T-cell (primary cell): Measurements from ENCODE around the gene IL7R. TPM values are rescaled to one million over a fixed set of nuclear protein-coding genes. Genes with fewer than 3 reads are reported as not detected.

Experiments
- ATAC-seq, 4 experiments: fragments of 200-7000 bp in 3 of 4; fragments of 150-1000 bp in 1 of 4; cut with Tn5 transposase; replicated peaks in 1 of 4; 1 replicate in 3 of 4; 2 replicates in 1 of 4; pipeline ENCODE4 v1.10.0; 2021; ENCODE audit warnings: moderate library complexity in 3 of 4, mild to moderate bottlenecking in 2 of 4, moderate number of reproducible peaks in 1 of 4
- CTCF ChIA-PET, 2 donors: fragments of 300-600 bp; sonication (Branson Sonifier 250); formaldehyde crosslinking; loops; one replicate each; lab custom pipeline; 2022; ENCODE audit warnings: antibody characterized with exemption in 2 of 2; lab: Charles Lee
- POLR2A ChIA-PET, 2 donors: fragments of 300-600 bp; sonication (Branson Sonifier 250); formaldehyde crosslinking; loops; one replicate each; lab custom pipeline; 2022; ENCODE audit warnings: antibody characterized with exemption in 2 of 2; lab: Charles Lee
- DNase-seq, 35 experiments: peaks; one replicate each; pipeline versions ENCODE4 v3.0.0 to v3.0.0-alpha.2; 2013 to 2023
- H3K27ac ChIP-seq: one replicate; pipeline ENCODE4 v1.5.1; 2013; ENCODE audit warnings: low read length
- H3K27me3 ChIP-seq, 2 experiments: replicated peaks in 1 of 2; 1 replicate in 1 of 2; 2 replicates in 1 of 2; pipeline versions ENCODE4 v1.6.1 to v1.7.0; 2013; ENCODE audit warnings: low read length in 1 of 2, mixed read lengths in 1 of 2; ENCODE audit not compliant: control insufficient read depth in 2 of 2, insufficient read depth in 2 of 2; ENCODE audit errors: extremely low read depth in 1 of 2
- H3K36me3 ChIP-seq, 2 donors: 1 replicate in 1 of 2; 2 replicates in 1 of 2; pipeline versions ENCODE4 v1.6.1 to v1.7.0; 2013; ENCODE audit warnings: low read length in 1 of 2; ENCODE audit not compliant: control insufficient read depth in 2 of 2, insufficient read depth in 1 of 2; ENCODE audit errors: extremely low read depth in 1 of 2
- H3K4me1 ChIP-seq, 2 experiments: 1 replicate in 1 of 2; 2 replicates in 1 of 2; pipeline versions ENCODE4 v1.6.1 to v1.7.0; 2013; ENCODE audit warnings: low read length in 2 of 2, mixed read lengths in 1 of 2; ENCODE audit not compliant: insufficient read depth in 2 of 2, control insufficient read depth in 1 of 2; ENCODE audit errors: extremely low read depth in 1 of 2
- H3K4me3 ChIP-seq, 2 donors: 1 replicate in 1 of 2; 2 replicates in 1 of 2; pipeline versions ENCODE4 v1.5.1 to v1.7.0; 2013; ENCODE audit warnings: mild to moderate bottlenecking in 2 of 2, low read length in 1 of 2, moderate library complexity in 1 of 2; ENCODE audit not compliant: control insufficient read depth in 1 of 2; ENCODE audit errors: extremely low read depth in 1 of 2
- H3K9me3 ChIP-seq: 2 replicates; pipeline ENCODE4 v1.7.0; 2013
- H3K27ac Mint-ChIP-seq, 2 donors: one replicate each; pipeline ENCODE4 v1.8.0; 2020 to 2021; ENCODE audit warnings: mild to moderate bottlenecking in 2 of 2, mixed read lengths in 2 of 2
- H3K27me3 Mint-ChIP-seq, 2 donors: one replicate each; pipeline ENCODE4 v1.8.0; 2021 to 2022; ENCODE audit warnings: mixed read lengths in 2 of 2
- H3K36me3 Mint-ChIP-seq: one replicate; pipeline ENCODE4 v1.8.0; 2021; ENCODE audit warnings: mixed read lengths
- H3K4me1 Mint-ChIP-seq, 3 donors: one replicate each; pipeline ENCODE4 v1.8.0; 2020 to 2022; ENCODE audit warnings: mixed read lengths in 3 of 3, mild to moderate bottlenecking in 1 of 3
- H3K4me3 Mint-ChIP-seq, 3 donors: one replicate each; pipeline ENCODE4 v1.8.0; 2020 to 2022; ENCODE audit warnings: mild to moderate bottlenecking in 3 of 3, mixed read lengths in 3 of 3, moderate library complexity in 3 of 3
- H3K9me3 Mint-ChIP-seq, 3 donors: one replicate each; pipeline ENCODE4 v1.8.0; 2020 to 2022; ENCODE audit warnings: mixed read lengths in 3 of 3
- WGBS: methylation state at CpG from one replicate; pipeline ENCODE4 v1.1.5; 2013; ENCODE audit warnings: missing lambda C conversion rate; ENCODE audit not compliant: insufficient coverage; 5-methylcytosine and 5-hydroxymethylcytosine counted together
- total RNA-seq, 35 experiments: library from RNA in 6 of 35; stranded (reverse) in 6 of 35; fragments of 120-200 nt in 1 of 35; gene quantifications; one replicate each; pipeline versions ENCODE4 v1.2.1 to v1.2.4 and lab custom pipeline; 2013 to 2026

The IL7R gene
- total RNA-seq, 5 donors from 2014 or later (not counting 1 experiment from before 2014, with no cell fraction given): 691 to 1,106 (median 924) TPM

DNA sequence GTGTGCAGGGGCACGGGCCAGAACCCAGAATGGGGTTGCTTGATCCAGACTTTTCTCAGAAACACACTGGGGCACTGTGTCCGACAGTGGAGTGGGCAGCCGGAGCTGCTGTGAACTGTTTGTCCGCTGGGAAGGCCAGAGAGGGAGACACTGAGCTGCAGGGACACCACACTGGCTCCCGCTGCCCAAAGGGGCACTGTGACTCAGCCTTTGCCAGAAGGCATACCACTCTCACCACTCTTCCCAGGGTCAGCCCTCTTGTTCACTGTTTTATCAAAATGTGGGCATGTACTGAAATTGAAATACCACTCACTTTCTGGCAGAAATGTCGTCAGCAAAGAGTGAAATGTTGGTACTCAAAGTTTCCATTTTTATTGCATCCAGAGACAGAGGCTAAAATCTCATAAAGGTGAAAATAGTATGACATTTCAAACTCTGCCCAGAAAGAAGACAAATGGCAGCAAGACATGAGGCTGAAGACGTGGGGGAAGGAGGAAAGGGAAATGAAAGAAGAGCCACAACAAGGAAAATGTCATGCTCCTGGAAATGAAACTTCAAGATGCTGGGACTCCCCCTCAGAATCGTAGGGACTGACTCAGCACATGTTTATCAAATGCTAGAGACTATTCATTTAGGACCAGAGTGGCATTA is 4.5 kb upstream of the IL7R start:
- ATAC-seq (peak in 1 of 4 experiments; percentile 3), DNase-seq (peak in 16 of 35 experiments; percentile 4 to 76 (median 33))
- ChIA-PET CTCF (interaction anchor here (0.5 to 1.6 kb wide), 9 partner anchors 8 to 74 kb away, joined by 3 to 7 read pairs (median 4); no protein-coding TSS in a partner anchor), POLR2A (interaction anchor here (0.7 to 14.5 kb wide), 12 partner anchors 11 to 72 kb away, joined by 3 to 178 read pairs (median 6); no protein-coding TSS in a partner anchor)
- Mint-ChIP-seq H3K27me3 (no peaks in the 10 kb centered on the region), H3K36me3 (peaks cover 17% of the 10 kb centered on the region), H3K9me3 (peaks cover 0 to 6% (median 6%) of the 10 kb centered on the region in 3 donors), H3K27ac (peak overlapping the region; percentile 99 to 100), H3K4me3 (peak overlapping the region; percentile 92 to 94 (median 92)), H3K4me1 (peaks cover 68 to 80% (median 79%) of the 10 kb centered on the region in 3 donors)
- Histone ChIP-seq H3K27me3 (no peaks in the 10 kb centered on the region), H3K9me3 (peaks cover 2% of the 10 kb centered on the region), H3K36me3 (no peaks in the 10 kb centered on the region), H3K4me1 (peaks cover 50 to 55% of the 10 kb centered on the region in 2 experiments), H3K27ac (peak overlapping the region; percentile 99), H3K4me3 (peak overlapping the region; percentile 18 to 83)
- 89% methylated on average over 4 of the region's 8 CpGs for WGBS

DNA sequence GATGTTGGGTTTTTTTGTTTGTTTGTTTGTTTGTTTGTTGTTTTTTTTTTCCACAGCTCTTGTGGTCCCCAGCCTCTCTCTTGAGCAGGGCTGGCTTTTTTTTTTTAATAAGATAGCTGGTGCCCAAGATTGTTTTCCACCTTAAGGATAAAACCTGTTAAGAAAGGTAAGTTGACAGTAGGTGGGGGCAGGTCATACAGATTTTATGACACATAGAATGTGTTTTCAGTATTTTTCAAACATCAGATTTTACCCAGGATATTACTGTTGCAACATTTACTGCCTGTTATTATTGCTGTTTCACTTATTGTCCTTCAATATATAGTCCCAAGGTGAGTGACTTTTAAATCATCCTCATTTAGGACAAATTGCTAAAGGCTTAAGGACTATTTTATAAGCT is 3.9 kb upstream of the IL7R start:
- Histone ChIP-seq H3K36me3 (no peaks in the 10 kb centered on the region), H3K4me1 (peaks cover 50 to 55% of the 10 kb centered on the region in 2 experiments), H3K27me3 (no peaks in the 10 kb centered on the region), H3K9me3 (no peaks in the 10 kb centered on the region), H3K27ac (peak overlapping the region; percentile 99), H3K4me3 (peak overlapping the region in 1 of 2 donors; percentile 83)
- Mint-ChIP-seq H3K36me3 (peaks cover 17% of the 10 kb centered on the region), H3K9me3 (peaks cover 0 to under 1% (median under 1%) of the 10 kb centered on the region in 3 donors), H3K27ac (peak overlapping the region; percentile 99 to 100), H3K27me3 (no peaks in the 10 kb centered on the region), H3K4me3 (peak overlapping the region; percentile 92 to 94 (median 92)), H3K4me1 (peaks cover 68 to 79% (median 79%) of the 10 kb centered on the region in 3 donors)
- DNase-seq (no peak), ATAC-seq (no peak)
- CTCF ChIA-PET: interaction anchor here (0.5 to 1.4 kb wide), 8 partner anchors 18 to 923 kb away, joined by 3 to 8 read pairs (median 4); no protein-coding TSS in a partner anchor
- POLR2A ChIA-PET: interaction anchor here (0.6 to 14.5 kb wide), 15 partner anchors 10 to 409 kb away, joined by 3 to 178 read pairs (median 5); no protein-coding TSS in a partner anchor

DNA sequence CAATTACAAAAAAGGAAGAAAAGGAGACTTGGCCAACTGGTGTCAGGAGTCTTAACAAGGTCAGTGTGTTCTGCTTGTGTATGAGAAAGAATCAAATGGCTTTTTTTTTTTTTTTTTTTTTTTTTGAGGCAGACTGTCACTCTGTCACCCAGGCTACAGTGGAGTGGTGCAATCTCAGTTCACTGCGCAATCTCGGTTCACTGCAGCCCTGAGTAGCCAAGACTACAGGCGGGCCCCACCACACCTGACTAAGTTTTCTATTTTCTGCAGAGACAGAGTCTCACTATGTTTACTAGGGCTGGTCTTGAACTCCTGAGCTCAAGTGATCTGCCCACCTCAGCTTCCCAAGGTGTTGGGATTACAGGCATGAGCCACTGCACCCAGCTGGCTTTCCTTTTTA is 3.1 kb upstream of the IL7R start:
- Histone ChIP-seq H3K4me1 (peaks cover 50 to 55% of the 10 kb centered on the region in 2 experiments), H3K27ac (peak overlapping the region; percentile 99), H3K9me3 (no peaks in the 10 kb centered on the region), H3K27me3 (no peaks in the 10 kb centered on the region), H3K4me3 (peak overlapping the region; percentile 2 to 83), H3K36me3 (peaks cover 0 to under 1% of the 10 kb centered on the region in 2 donors)
- ATAC-seq (peak; percentile 57 to 65 (median 62)), DNase-seq (peak in 34 of 35 experiments; percentile 61 to 87 (median 75))
- CTCF ChIA-PET: interaction anchor here in 1 of 2 donors (0.7 to 6.9 kb wide), 15 partner anchors 21 to 924 kb away, joined by 3 to 58 read pairs (median 6); partner anchors contain the start of gene DNAJC21
- H3K4me3 Mint-ChIP-seq: peak overlapping the region; percentile 92 to 94 (median 92)
- WGBS: no CpG with 5 or more reads among the region's 3 CpGs
- H3K27me3 Mint-ChIP-seq: no peaks in the 10 kb centered on the region
- POLR2A ChIA-PET: interaction anchor here (0.6 to 14.5 kb wide), 35 partner anchors 10 to 203 kb away, joined by 3 to 178 read pairs (median 5); no protein-coding TSS in a partner anchor
- H3K27ac Mint-ChIP-seq: peak overlapping the region; percentile 99 to 100
- H3K36me3 Mint-ChIP-seq: peaks cover 18% of the 10 kb centered on the region
- H3K9me3 Mint-ChIP-seq: no peaks in the 10 kb centered on the region
- H3K4me1 Mint-ChIP-seq: peaks cover 68 to 79% (median 74%) of the 10 kb centered on the region in 3 donors

DNA sequence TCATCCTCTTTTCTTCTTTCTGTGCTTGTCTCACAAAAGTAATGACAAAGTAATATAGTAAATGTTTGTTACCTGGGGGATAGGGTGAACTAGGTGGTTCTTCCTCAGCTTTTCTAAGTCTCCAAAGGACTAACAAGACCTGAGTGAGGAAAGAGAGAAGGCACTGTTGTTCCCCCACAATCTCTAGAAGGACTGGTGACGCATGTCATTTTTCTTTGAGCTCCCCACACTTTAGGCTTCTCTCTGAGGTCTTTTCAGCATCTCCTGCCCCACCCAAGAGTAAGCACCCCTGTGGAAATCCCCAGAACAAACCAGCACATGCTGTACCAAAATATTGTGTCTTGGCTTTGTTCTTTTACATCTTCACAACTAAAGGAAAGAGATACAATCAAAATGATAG is 2.4 kb upstream of the IL7R start:
- peak overlapping the region; percentile 92 to 94 (median 92) for H3K4me3 Mint-ChIP-seq
- H3K27ac Mint-ChIP-seq: peak overlapping the region; percentile 99 to 100
- H3K4me3 ChIP-seq: peak overlapping the region; percentile 2 to 83
- no peaks in the 10 kb centered on the region for H3K27me3 Mint-ChIP-seq
- POLR2A ChIA-PET: interaction anchor here (0.5 to 14.5 kb wide), 39 partner anchors 9 to 204 kb away, joined by 3 to 178 read pairs (median 5); no protein-coding TSS in a partner anchor
- peaks cover 49 to 55% of the 10 kb centered on the region in 2 experiments for H3K4me1 ChIP-seq
- peak; percentile 71 to 80 (median 74) for ATAC-seq
- DNase-seq: peak in 34 of 35 experiments; percentile 55 to 94 (median 79)
- peaks cover 25% of the 10 kb centered on the region for H3K36me3 Mint-ChIP-seq
- H3K27me3 ChIP-seq: no peaks in the 10 kb centered on the region
- peaks cover 0 to 7% of the 10 kb centered on the region in 2 donors for H3K36me3 ChIP-seq
- CTCF ChIA-PET: interaction anchor here (0.6 to 6.9 kb wide), 20 partner anchors 10 to 925 kb away, joined by 3 to 58 read pairs (median 4); partner anchors contain the start of gene DNAJC21 (in 1 of the 2)
- peaks cover 67 to 79% (median 73%) of the 10 kb centered on the region in 3 donors for H3K4me1 Mint-ChIP-seq
- no peaks in the 10 kb centered on the region for H3K9me3 ChIP-seq
- H3K27ac ChIP-seq: peak overlapping the region; percentile 99
- no peaks in the 10 kb centered on the region for H3K9me3 Mint-ChIP-seq
- no CpG with 5 or more reads among the region's 1 CpG for WGBS

DNA sequence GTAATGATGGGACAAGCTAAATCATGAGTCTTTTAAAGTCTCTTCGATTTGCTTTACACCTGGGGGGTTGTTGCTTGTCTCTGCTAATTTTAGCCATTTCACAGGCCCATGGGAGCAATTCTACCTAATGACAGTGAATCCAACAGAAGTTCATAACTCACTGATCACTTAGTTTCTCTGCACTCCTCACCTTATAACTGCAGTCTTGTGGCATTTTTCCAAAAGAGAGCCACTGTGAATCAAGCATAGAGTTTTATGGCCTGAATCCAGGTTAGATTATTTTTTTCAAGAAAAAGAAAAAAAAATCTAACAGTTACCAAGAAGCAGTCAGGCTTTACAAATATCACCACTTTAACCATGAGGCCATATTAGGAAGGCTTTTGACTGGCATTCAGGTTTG is 1.5 kb upstream of the IL7R start:
- Histone ChIP-seq H3K36me3 (peaks cover 0 to 16% of the 10 kb centered on the region in 2 donors), H3K27ac (peak overlapping the region; percentile 99), H3K9me3 (no peaks in the 10 kb centered on the region), H3K4me3 (peak overlapping the region; percentile 10 to 83), H3K27me3 (no peaks in the 10 kb centered on the region), H3K4me1 (peaks cover 48 to 50% of the 10 kb centered on the region in 2 experiments)
- DNase-seq (peak in 1 of 35 experiments; percentile 39), ATAC-seq (no peak)
- no CpG with 5 or more reads among the region's 1 CpG for WGBS
- Mint-ChIP-seq H3K4me3 (peak overlapping the region; percentile 92 to 94 (median 92)), H3K4me1 (peaks cover 60 to 76% (median 70%) of the 10 kb centered on the region in 3 donors), H3K27me3 (no peaks in the 10 kb centered on the region), H3K27ac (peak overlapping the region; percentile 99 to 100), H3K9me3 (no peaks in the 10 kb centered on the region), H3K36me3 (peaks cover 34% of the 10 kb centered on the region)
- CTCF ChIA-PET: interaction anchor here in 1 of 2 donors (1.2 to 6.9 kb wide), 12 partner anchors 22 to 204 kb away, joined by 3 to 58 read pairs (median 6); no protein-coding TSS in a partner anchor
- POLR2A ChIA-PET: interaction anchor here (0.5 to 14.5 kb wide), 18 partner anchors 8 to 160 kb away, joined by 3 to 178 read pairs (median 8); no protein-coding TSS in a partner anchor
